H9 (cell line): ENCODE measurements around the gene PDE1A. TPM values are rescaled to one million over a fixed set of nuclear protein-coding genes. Genes with fewer than 3 reads are reported as not detected.
A peak's percentile ranks its signal among the peaks of the same experiment; 100 is the strongest.

ENCODE experiments used
- DNase-seq: peaks from one replicate; pipeline ENCODE4 v3.0.0-alpha.2; 2017
- H2AFZ ChIP-seq: one replicate; pipeline ENCODE4 v1.6.1; 2013; ENCODE audit warnings: mild to moderate bottlenecking, low read length, control low read depth, moderate library complexity
- H2AK5ac ChIP-seq: 2 replicates; pipeline ENCODE4 v1.6.1; 2013; ENCODE audit warnings: low read length, control low read depth, mixed read lengths; ENCODE audit not compliant: insufficient read length
- H2BK120ac ChIP-seq: one replicate; pipeline ENCODE4 v1.6.1; 2013; ENCODE audit warnings: low read depth, mild to moderate bottlenecking, low read length, control low read depth, inconsistent platforms; ENCODE audit not compliant: poor library complexity, severe bottlenecking
- H2BK12ac ChIP-seq: 2 replicates; pipeline ENCODE4 v1.6.1; 2013; ENCODE audit warnings: low read length, control low read depth, mixed read lengths, low read depth; ENCODE audit not compliant: insufficient read length
- H2BK15ac ChIP-seq: 2 replicates; pipeline ENCODE4 v1.6.1; 2013; ENCODE audit warnings: low read depth, low read length, control low read depth
- H2BK20ac ChIP-seq: one replicate; pipeline ENCODE4 v1.6.1; 2013; ENCODE audit warnings: low read depth, mild to moderate bottlenecking, low read length, control low read depth, inconsistent platforms; ENCODE audit not compliant: poor library complexity, severe bottlenecking
- H2BK5ac ChIP-seq: 2 replicates; pipeline ENCODE4 v1.6.1; 2013; ENCODE audit warnings: low read length, control low read depth, mixed read lengths; ENCODE audit not compliant: insufficient read length
- H3K14ac ChIP-seq: 2 replicates; pipeline ENCODE4 v1.6.1; 2013; ENCODE audit warnings: low read length, control low read depth; ENCODE audit not compliant: insufficient read depth
- H3K18ac ChIP-seq: 2 replicates; pipeline ENCODE4 v1.6.1; 2013; ENCODE audit warnings: low read depth, mild to moderate bottlenecking, mixed read lengths, low read length, control low read depth; ENCODE audit not compliant: insufficient read length
- H3K23ac ChIP-seq: 2 replicates; pipeline ENCODE4 v1.6.1; 2013; ENCODE audit warnings: low read length, control low read depth, mixed read lengths, low read depth; ENCODE audit not compliant: insufficient read length
- H3K23me2 ChIP-seq: 2 replicates; pipeline ENCODE4 v1.6.1; 2013; ENCODE audit warnings: low read depth, mild to moderate bottlenecking, mixed read lengths, low read length, control low read depth; ENCODE audit not compliant: insufficient read length, poor library complexity, severe bottlenecking
- H3K27ac ChIP-seq: 2 replicates; pipeline ENCODE4 v1.5.1; 2013; ENCODE audit warnings: low read length, control low read depth, mixed read lengths, low read depth; ENCODE audit not compliant: insufficient read length
- H3K27me3 ChIP-seq: 2 replicates; pipeline ENCODE4 v1.6.1; 2013; ENCODE audit warnings: low read length, control low read depth, inconsistent platforms; ENCODE audit not compliant: insufficient read depth
- H3K4ac ChIP-seq: 2 replicates; pipeline ENCODE4 v1.6.1; 2013; ENCODE audit warnings: low read depth, mild to moderate bottlenecking, control low read depth, inconsistent platforms, low read length, moderate library complexity
- H3K4me1 ChIP-seq: 2 replicates; pipeline ENCODE4 v1.6.1; 2013; ENCODE audit warnings: low read length, control low read depth, inconsistent platforms; ENCODE audit not compliant: insufficient read depth
- H3K4me2 ChIP-seq: 2 replicates; pipeline ENCODE4 v1.6.1; 2013; ENCODE audit warnings: low read length, control low read depth, mixed read lengths; ENCODE audit not compliant: insufficient read length, insufficient read depth
- H3K56ac ChIP-seq: 2 replicates; pipeline ENCODE4 v1.6.1; 2013; ENCODE audit warnings: low read depth, mild to moderate bottlenecking, mixed read lengths, low read length, control low read depth; ENCODE audit not compliant: insufficient read length
- H3K79me1 ChIP-seq: 2 replicates; pipeline ENCODE4 v1.6.1; 2013; ENCODE audit warnings: low read depth, mild to moderate bottlenecking, moderate library complexity, low read length, control low read depth, inconsistent platforms; ENCODE audit not compliant: insufficient read depth, poor library complexity, severe bottlenecking
- H3K79me2 ChIP-seq: 2 replicates; pipeline ENCODE4 v1.6.1; 2013; ENCODE audit warnings: low read length, control low read depth, inconsistent platforms; ENCODE audit not compliant: insufficient read depth
- H3K9ac ChIP-seq: 2 replicates; pipeline ENCODE4 v1.6.1; 2013; ENCODE audit warnings: low read length, control low read depth, mixed read lengths; ENCODE audit not compliant: insufficient read length; ENCODE audit errors: extremely low read depth
- H3K9me3 ChIP-seq: one replicate; pipeline ENCODE4 v1.6.1; 2013; ENCODE audit warnings: low read depth, low read length, inconsistent platforms; ENCODE audit not compliant: control insufficient read depth
- H3T11ph ChIP-seq: one replicate; pipeline ENCODE4 v1.6.1; 2013; ENCODE audit warnings: mild to moderate bottlenecking, low read length, control low read depth, inconsistent platforms
- H4K20me1 ChIP-seq: one replicate; pipeline ENCODE4 v1.6.1; 2013; ENCODE audit not compliant: control insufficient read depth, insufficient read length, insufficient read depth
- H4K5ac ChIP-seq: 2 replicates; pipeline ENCODE4 v1.6.1; 2013; ENCODE audit warnings: low read depth, mild to moderate bottlenecking, mixed read lengths, low read length, control low read depth; ENCODE audit not compliant: insufficient read length
- H4K8ac ChIP-seq: replicated peaks from 2 replicates; pipeline ENCODE4 v1.6.1; 2013; ENCODE audit warnings: low read length, control low read depth, mixed read lengths, low read depth; ENCODE audit not compliant: insufficient read length
- H4K91ac ChIP-seq: 2 replicates; pipeline ENCODE4 v1.6.1; 2013; ENCODE audit warnings: low read depth, mild to moderate bottlenecking, moderate library complexity, mixed read lengths, low read length, control low read depth; ENCODE audit not compliant: insufficient read length
- H3K27ac Mint-ChIP-seq, 3 experiments: 2 replicates in 2 of 3; 3 replicates in 1 of 3; pipeline ENCODE4 v1.8.0; 2020 to 2021; ENCODE audit warnings: mixed read lengths in 3 of 3, mild to moderate bottlenecking in 1 of 3, moderate library complexity in 1 of 3
- H3K27me3 Mint-ChIP-seq: 2 replicates; pipeline ENCODE4 v1.8.0; 2021; ENCODE audit warnings: low read depth, mild to moderate bottlenecking, moderate library complexity, mixed read lengths
- H3K36me3 Mint-ChIP-seq, 3 experiments: 2 replicates in 2 of 3; 3 replicates in 1 of 3; pipeline ENCODE4 v1.8.0; 2020 to 2021; ENCODE audit warnings: low read depth in 3 of 3, mixed read lengths in 3 of 3; ENCODE audit not compliant: insufficient read depth in 1 of 3
- H3K4me1 Mint-ChIP-seq, 2 experiments: 2 replicates each; pipeline ENCODE4 v1.8.0; 2020; ENCODE audit warnings: mixed read lengths in 2 of 2
- H3K4me3 Mint-ChIP-seq, 2 experiments: 2 replicates in 1 of 2; 3 replicates in 1 of 2; pipeline ENCODE4 v1.8.0; 2020 to 2021; ENCODE audit warnings: mild to moderate bottlenecking in 2 of 2, mixed read lengths in 2 of 2, moderate library complexity in 1 of 2
- H3K9me3 Mint-ChIP-seq, 2 experiments: 2 replicates in 1 of 2; 3 replicates in 1 of 2; pipeline ENCODE4 v1.8.0; 2020; ENCODE audit warnings: mild to moderate bottlenecking in 2 of 2, mixed read lengths in 2 of 2, moderate library complexity in 1 of 2
- WGBS: extraction: QIAGEN DNeasy Blood & Tissue Kit; methylation state at CpG from one replicate; pipeline ENCODE4 v1.1.7; 2013; ENCODE audit warnings: missing lambda C conversion rate, low lambda C conversion rate, mixed read lengths; ENCODE audit not compliant: insufficient read length; ENCODE audit errors: extremely low coverage; 5-methylcytosine and 5-hydroxymethylcytosine counted together
- total RNA-seq: library from RNA; stranded (reverse); gene quantifications from 2 replicates; pipeline ENCODE4 v1.2.1, GENCODE V29; 2021
- TF ChIP-seq, protein P1 (sequence below): fragments of 200-600 bp; sonication (generic); conservative IDR thresholded peaks from 3 replicates; pipeline ENCODE4 v1.8.0; 2021; ENCODE audit warnings: antibody characterized with exemption, mild to moderate bottlenecking

PDE1A gene
- total RNA-seq, 1 experiment from 2014 or later = 0.11 TPM

DNA sequence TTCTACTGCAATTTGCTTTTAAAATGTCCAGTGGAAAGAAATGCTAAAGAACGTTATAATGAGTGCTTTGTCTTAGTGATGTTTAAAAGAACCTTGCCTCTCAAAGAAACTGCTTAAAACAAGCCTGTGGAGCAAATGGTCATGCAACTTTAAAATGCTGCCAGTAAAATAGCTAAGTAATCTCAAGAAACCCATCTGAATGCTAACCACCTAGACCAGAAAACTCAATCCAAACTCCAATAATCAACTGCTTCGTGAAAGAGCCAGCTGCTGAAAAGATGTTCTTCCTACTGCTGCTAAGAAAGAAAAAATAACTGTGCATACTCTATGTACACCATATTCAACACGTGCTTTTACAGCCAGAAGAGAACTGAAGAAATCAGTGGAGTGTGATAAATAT lies 145.6 kb downstream of the PDE1A start:
- Histone ChIP-seq H4K91ac (no peak overlapping the region), H3K4me2 (no peak overlapping the region), H2AFZ (no peak overlapping the region), H3K79me1 (no peaks in the 10 kb centered on the region), H2BK120ac (no peak overlapping the region), H2BK12ac (no peak overlapping the region), H3K14ac (no peak overlapping the region), H4K5ac (no peak overlapping the region), H3K9ac (no peak overlapping the region), H3K4me1 (no peaks in the 10 kb centered on the region), H3K23me2 (no peaks in the 10 kb centered on the region), H2BK20ac (no peak overlapping the region), H4K8ac (no peak overlapping the region), H3K4ac (no peak overlapping the region), H3K56ac (no peak overlapping the region), H4K20me1 (no peaks in the 10 kb centered on the region), H3K27ac (no peak overlapping the region), H2BK15ac (no peak overlapping the region), H3K27me3 (no peaks in the 10 kb centered on the region), H3T11ph (no peak overlapping the region), H2AK5ac (no peak overlapping the region), H3K9me3 (no peaks in the 10 kb centered on the region), H3K79me2 (no peaks in the 10 kb centered on the region), H2BK5ac (no peak overlapping the region), H3K23ac (no peak overlapping the region), H3K18ac (no peak overlapping the region)
- H3K27ac Mint-ChIP-seq = peak overlapping the region in 1 of 3 experiments; percentile 21; a peak in 1 of 7 replicates
- no CpG with 5 or more reads among the region's 3 CpGs for whole genome bisulfite sequencing
- no peaks in the 10 kb centered on the region for H3K4me1 Mint-ChIP-seq
- H3K36me3 Mint-ChIP-seq = peaks cover 5 to 9% (median 8%) of the 10 kb centered on the region in 3 experiments; a peak in 5 of 7 replicates
- no peak overlapping the region for H3K4me3 Mint-ChIP-seq
- peaks cover 10% of the 10 kb centered on the region in 2 experiments for H3K9me3 Mint-ChIP-seq
- no peak for DNase-seq
- TF ChIP-seq, protein P1, sequence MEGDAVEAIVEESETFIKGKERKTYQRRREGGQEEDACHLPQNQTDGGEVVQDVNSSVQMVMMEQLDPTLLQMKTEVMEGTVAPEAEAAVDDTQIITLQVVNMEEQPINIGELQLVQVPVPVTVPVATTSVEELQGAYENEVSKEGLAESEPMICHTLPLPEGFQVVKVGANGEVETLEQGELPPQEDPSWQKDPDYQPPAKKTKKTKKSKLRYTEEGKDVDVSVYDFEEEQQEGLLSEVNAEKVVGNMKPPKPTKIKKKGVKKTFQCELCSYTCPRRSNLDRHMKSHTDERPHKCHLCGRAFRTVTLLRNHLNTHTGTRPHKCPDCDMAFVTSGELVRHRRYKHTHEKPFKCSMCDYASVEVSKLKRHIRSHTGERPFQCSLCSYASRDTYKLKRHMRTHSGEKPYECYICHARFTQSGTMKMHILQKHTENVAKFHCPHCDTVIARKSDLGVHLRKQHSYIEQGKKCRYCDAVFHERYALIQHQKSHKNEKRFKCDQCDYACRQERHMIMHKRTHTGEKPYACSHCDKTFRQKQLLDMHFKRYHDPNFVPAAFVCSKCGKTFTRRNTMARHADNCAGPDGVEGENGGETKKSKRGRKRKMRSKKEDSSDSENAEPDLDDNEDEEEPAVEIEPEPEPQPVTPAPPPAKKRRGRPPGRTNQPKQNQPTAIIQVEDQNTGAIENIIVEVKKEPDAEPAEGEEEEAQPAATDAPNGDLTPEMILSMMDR = no peak
- H3K27me3 Mint-ChIP-seq = peaks cover 2% of the 10 kb centered on the region; the same call in 1 of the 2 replicates
